H1 (cell line): ENCODE data around the gene FCER2. TPM values are rescaled to one million over a fixed set of nuclear protein-coding genes. Genes with fewer than 3 reads are reported as not detected.

Experiments used
- CEBPB ChIP-seq: IDR thresholded peaks from 2 replicates; pipeline ENCODE4 v1.6.1; 2012; ENCODE audit warnings: low read depth, low read length
- CHD2 ChIP-seq: IDR thresholded peaks from 2 replicates; pipeline ENCODE4 v1.6.1; 2012; ENCODE audit warnings: low read length, improper control_type of control experiment
- EGR1 ChIP-seq: IDR thresholded peaks from 2 replicates; pipeline ENCODE4 v1.6.1; 2011; ENCODE audit warnings: low read depth, low read length, borderline replicate concordance
- JUN ChIP-seq: IDR thresholded peaks from 2 replicates; pipeline ENCODE4 v1.6.1; 2011; ENCODE audit warnings: low read depth, mild to moderate bottlenecking, improper control_type of control experiment, low read length
- JUND ChIP-seq: IDR thresholded peaks from 2 replicates; pipeline ENCODE4 v1.6.1; 2011; ENCODE audit warnings: mild to moderate bottlenecking, improper control_type of control experiment, low read length
- KDM1A ChIP-seq: fragments of 200-600, 300-600 bp; sonication (generic); IDR thresholded peaks from 2 replicates; pipeline ENCODE4 v1.7.1; 2016; ENCODE audit warnings: mild to moderate bottlenecking, low read length, borderline replicate concordance
- MAFK ChIP-seq: IDR thresholded peaks from 2 replicates; pipeline ENCODE4 v1.6.1; 2012; ENCODE audit warnings: low read depth, mild to moderate bottlenecking, improper control_type of control experiment, low read length
- RXRA ChIP-seq: IDR thresholded peaks from 2 replicates; pipeline ENCODE4 v1.6.1; 2011; ENCODE audit warnings: low read depth, mild to moderate bottlenecking, low read length, moderate library complexity; ENCODE audit not compliant: insufficient read depth
- SP1 ChIP-seq: IDR thresholded peaks from 2 replicates; pipeline ENCODE4 v1.6.1; 2011; ENCODE audit warnings: low read depth, low read length
- TAF1 ChIP-seq: IDR thresholded peaks from 2 replicates; pipeline ENCODE4 v1.6.1; 2011; ENCODE audit warnings: mild to moderate bottlenecking, low read depth, low read length
- TEAD4 ChIP-seq: IDR thresholded peaks from 2 replicates; pipeline ENCODE4 v1.6.1; 2012; ENCODE audit warnings: low read depth, low read length, inconsistent platforms, mixed read lengths
- YY1 ChIP-seq: IDR thresholded peaks from 2 replicates; pipeline ENCODE4 v1.6.1; 2011; ENCODE audit warnings: low read depth, mild to moderate bottlenecking, low read length
- polyA plus RNA-seq, 7 experiments: library from polyadenylated mRNA; depleted of rRNA in 3 of 7; stranded (reverse) in 5 of 7; unstranded in 2 of 7; fragments of >200 nt in 5 of 7; fragments of 200-250 nt in 2 of 7; gene quantifications; 1 replicate in 5 of 7; 2 replicates in 1 of 7; 4 replicates in 1 of 7; pipeline versions ENCODE4 v1.2.1 to v1.2.3, GENCODE V29; 2011 to 2013; ENCODE audit warnings: missing spikeins in 2 of 7, mixed read lengths in 2 of 7
- total RNA-seq: library from RNA; stranded (reverse); fragmentation: NEBNext Ultra II Directional; extraction: Animal tissue kit (Norgen Biotek cat#: 25700); gene quantifications from 2 replicates; pipeline ENCODE4 v1.2.1, GENCODE V29; 2021

The FCER2 gene
- total and polyA plus RNA-seq, 2 of the 8 experiments (the other 6 are each of a cell fraction or from before 2014, with no cell fraction given), result 0.67 TPM; not detected in 1

GRCh38 chr19:7652061-7652641 lies 49.8 kb downstream of the FCER2 start (continued):
- TF ChIP-seq MAFK (no peak), CEBPB (peak; percentile 78), RXRA (peak; percentile 97), CHD2 (no peak), TEAD4 (peak; percentile 54; the same call in 1 of the 2 replicates), JUN (no peak), EGR1 (no peak), SP1 (peak; percentile 77), JUND (peak; percentile 37; the same call in 1 of the 2 replicates), KDM1A (no peak), TAF1 (no peak), YY1 (0 out of 2 replicates have a peak, but pooled peaks have one; percentile 5)
- TF ChIP-seq, all 59 proteins: peak for 14
